ENCODE data around the gene PPM1E.

Gene PPM1E

DNA sequence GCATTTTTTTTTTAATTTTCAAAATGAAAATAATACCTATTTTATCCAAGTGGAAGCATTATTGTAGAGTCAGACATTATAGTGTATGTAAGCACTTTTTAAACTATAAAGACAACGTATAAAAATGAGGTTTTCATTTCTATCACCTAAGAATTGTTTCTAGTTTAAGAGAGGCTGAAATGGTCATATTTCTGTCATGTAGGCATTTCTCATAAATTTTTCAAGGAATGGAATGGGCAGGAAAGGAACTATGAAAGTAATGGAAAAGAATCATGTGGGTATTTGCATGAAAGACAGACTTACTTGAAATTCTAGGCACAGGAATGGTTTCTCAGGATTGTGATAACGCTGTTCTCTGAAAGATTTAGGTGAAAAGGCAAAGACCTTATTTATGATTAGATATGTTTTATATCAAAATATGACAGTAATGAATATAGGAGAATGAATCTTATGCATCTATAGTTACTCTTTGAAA, 67.4 kb downstream of the PPM1E start:
- TF ChIP-seq FOXP2 (optimal IDR thresholded peaks at IDR 0.05; ENCODE audit: borderline replicate concordance, extremely low read depth, extremely low read length, insufficient read depth) = no peak
- TF ChIP-seq SIN3A (IDR thresholded peaks at IDR 0.05; ENCODE audit: borderline replicate concordance, insufficient read depth, low read length) = no peak
- no peak for TF ChIP-seq POLR2AphosphoS5 (IDR thresholded peaks at IDR 0.05; ENCODE audit: low read depth, low read length)
- TF ChIP-seq TAF1 (IDR thresholded peaks at IDR 0.05; ENCODE audit: borderline replicate concordance, insufficient read depth, low read length) = no peak
- TF ChIP-seq, protein P1, sequence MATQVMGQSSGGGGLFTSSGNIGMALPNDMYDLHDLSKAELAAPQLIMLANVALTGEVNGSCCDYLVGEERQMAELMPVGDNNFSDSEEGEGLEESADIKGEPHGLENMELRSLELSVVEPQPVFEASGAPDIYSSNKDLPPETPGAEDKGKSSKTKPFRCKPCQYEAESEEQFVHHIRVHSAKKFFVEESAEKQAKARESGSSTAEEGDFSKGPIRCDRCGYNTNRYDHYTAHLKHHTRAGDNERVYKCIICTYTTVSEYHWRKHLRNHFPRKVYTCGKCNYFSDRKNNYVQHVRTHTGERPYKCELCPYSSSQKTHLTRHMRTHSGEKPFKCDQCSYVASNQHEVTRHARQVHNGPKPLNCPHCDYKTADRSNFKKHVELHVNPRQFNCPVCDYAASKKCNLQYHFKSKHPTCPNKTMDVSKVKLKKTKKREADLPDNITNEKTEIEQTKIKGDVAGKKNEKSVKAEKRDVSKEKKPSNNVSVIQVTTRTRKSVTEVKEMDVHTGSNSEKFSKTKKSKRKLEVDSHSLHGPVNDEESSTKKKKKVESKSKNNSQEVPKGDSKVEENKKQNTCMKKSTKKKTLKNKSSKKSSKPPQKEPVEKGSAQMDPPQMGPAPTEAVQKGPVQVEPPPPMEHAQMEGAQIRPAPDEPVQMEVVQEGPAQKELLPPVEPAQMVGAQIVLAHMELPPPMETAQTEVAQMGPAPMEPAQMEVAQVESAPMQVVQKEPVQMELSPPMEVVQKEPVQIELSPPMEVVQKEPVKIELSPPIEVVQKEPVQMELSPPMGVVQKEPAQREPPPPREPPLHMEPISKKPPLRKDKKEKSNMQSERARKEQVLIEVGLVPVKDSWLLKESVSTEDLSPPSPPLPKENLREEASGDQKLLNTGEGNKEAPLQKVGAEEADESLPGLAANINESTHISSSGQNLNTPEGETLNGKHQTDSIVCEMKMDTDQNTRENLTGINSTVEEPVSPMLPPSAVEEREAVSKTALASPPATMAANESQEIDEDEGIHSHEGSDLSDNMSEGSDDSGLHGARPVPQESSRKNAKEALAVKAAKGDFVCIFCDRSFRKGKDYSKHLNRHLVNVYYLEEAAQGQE (IDR thresholded peaks at IDR 0.05; ENCODE audit: insufficient read depth in 1 of 2, low read depth in 2 of 2, low read length in 2 of 2) = no peak

DNA sequence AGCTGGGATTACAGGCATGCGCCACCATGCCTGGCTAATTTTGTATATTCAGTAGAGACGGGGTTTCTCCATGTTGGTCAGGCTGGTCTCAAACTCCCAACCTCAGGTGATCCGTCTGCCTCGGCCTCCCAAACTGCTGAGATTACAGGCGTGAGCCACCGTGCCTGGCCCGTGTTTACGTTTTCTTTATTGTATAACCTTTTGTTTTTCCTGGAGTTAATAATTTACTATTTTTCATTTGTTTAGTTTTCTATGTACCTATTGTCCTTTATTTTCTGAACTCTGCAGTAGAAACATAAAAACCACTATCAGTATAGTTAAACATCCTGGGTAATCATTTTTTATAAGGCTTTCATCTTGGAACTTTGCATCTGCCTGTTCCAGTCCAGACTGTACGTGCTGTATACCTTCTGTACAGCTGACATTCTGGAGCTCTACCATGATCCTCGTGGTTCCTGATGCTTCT, 73.6 kb downstream of the PPM1E start:
- TF ChIP-seq POLR2AphosphoS5 (IDR thresholded peaks at IDR 0.05; ENCODE audit: low read depth, low read length) (no peak), FOXP2 (optimal IDR thresholded peaks at IDR 0.05; ENCODE audit: borderline replicate concordance, extremely low read depth, extremely low read length, insufficient read depth) (no peak), TAF1 (IDR thresholded peaks at IDR 0.05; ENCODE audit: borderline replicate concordance, insufficient read depth, low read length) (no peak), SIN3A (IDR thresholded peaks at IDR 0.05; ENCODE audit: borderline replicate concordance, insufficient read depth, low read length) (no peak)
- TF ChIP-seq, protein P1 (IDR thresholded peaks at IDR 0.05; ENCODE audit: insufficient read depth in 1 of 2, low read depth in 2 of 2, low read length in 2 of 2) = no peak

DNA sequence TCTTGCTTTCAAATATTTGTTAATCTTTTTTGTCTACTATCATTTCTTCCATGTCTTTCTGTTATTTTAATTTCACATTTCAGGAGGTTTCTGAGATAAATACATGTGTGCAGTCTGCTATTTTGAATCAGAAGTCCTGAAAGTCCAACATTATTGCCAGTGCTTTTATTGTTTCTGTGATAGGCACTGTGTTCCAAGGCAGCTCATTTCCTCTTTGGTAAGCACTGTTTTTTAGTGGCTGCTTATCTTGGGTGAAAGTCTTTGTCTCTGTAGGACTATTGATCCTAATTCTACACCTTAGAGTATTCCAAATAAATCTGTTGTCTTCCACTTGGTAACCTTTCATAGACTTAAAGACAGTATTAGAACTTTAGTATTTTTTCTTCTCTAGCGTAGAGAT, 76.1 kb downstream of the PPM1E start:
- TF ChIP-seq, protein P1 (IDR thresholded peaks at IDR 0.05; ENCODE audit: insufficient read depth in 1 of 2, low read depth in 2 of 2, low read length in 2 of 2) = no peak
- TF ChIP-seq FOXP2 (optimal IDR thresholded peaks at IDR 0.05; ENCODE audit: borderline replicate concordance, extremely low read depth, extremely low read length, insufficient read depth) (no peak), TAF1 (IDR thresholded peaks at IDR 0.05; ENCODE audit: borderline replicate concordance, insufficient read depth, low read length) (no peak), POLR2AphosphoS5 (IDR thresholded peaks at IDR 0.05; ENCODE audit: low read depth, low read length) (no peak), SIN3A (IDR thresholded peaks at IDR 0.05; ENCODE audit: borderline replicate concordance, insufficient read depth, low read length) (no peak)

DNA sequence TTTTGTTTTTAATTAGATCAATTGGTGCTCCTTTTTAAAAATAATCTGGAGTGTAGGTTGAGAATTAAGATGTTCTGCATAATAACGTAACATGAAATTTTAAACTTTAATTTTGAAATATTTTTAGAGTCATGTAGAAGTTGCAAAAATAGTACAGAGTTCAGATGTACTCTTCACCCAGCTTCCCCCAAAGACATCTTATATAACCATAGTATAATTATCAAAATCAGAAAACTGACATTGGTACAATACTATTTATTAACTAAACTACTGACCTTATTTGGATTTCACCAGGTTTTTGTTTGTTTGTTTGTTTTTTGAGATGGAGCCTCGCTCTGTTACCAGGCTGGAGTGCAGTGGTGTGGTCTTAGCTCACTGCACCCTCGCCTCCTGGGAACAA, 76.9 kb downstream of the PPM1E start:
- TF ChIP-seq SIN3A (IDR thresholded peaks at IDR 0.05; ENCODE audit: borderline replicate concordance, insufficient read depth, low read length) (no peak), FOXP2 (optimal IDR thresholded peaks at IDR 0.05; ENCODE audit: borderline replicate concordance, extremely low read depth, extremely low read length, insufficient read depth) (no peak), POLR2AphosphoS5 (IDR thresholded peaks at IDR 0.05; ENCODE audit: low read depth, low read length) (no peak), TAF1 (IDR thresholded peaks at IDR 0.05; ENCODE audit: borderline replicate concordance, insufficient read depth, low read length) (no peak)
- TF ChIP-seq, protein P1 (IDR thresholded peaks at IDR 0.05; ENCODE audit: insufficient read depth in 1 of 2, low read depth in 2 of 2, low read length in 2 of 2) = no peak

DNA sequence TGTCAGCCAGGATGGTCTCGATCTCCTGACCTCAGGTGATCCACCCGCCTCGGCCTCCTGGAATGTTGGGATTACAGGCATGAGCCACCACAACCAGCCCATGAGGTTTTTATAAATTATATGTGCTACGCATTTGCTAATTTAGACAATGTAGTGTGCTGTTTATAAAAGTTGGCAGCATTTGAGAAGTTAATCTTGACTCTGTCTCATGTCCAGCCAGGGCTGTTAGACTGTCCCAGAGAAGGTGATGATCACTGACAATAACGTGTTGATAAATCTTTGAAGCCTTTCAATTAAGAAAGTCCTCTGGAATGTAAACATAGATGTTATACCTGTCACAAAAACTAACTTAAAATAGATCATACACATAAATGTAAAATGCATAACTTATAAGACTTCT, 82.0 kb downstream of the PPM1E start:
- TF ChIP-seq SIN3A (IDR thresholded peaks at IDR 0.05; ENCODE audit: borderline replicate concordance, insufficient read depth, low read length) = no peak
- no peak for TF ChIP-seq FOXP2 (optimal IDR thresholded peaks at IDR 0.05; ENCODE audit: borderline replicate concordance, extremely low read depth, extremely low read length, insufficient read depth)
- no peak for TF ChIP-seq TAF1 (IDR thresholded peaks at IDR 0.05; ENCODE audit: borderline replicate concordance, insufficient read depth, low read length)
- TF ChIP-seq, protein P1 (IDR thresholded peaks at IDR 0.05; ENCODE audit: insufficient read depth in 1 of 2, low read depth in 2 of 2, low read length in 2 of 2) = no peak
- no peak for TF ChIP-seq POLR2AphosphoS5 (IDR thresholded peaks at IDR 0.05; ENCODE audit: low read depth, low read length)
